ENCODE measurements around the gene FOXA3.

FOXA3 gene

GRCh38 chr19:45854167-45854778 is 9.9 kb upstream of the FOXA3 start:
- H3K9ac ChIP-seq (ENCODE audit: low read length): no peak overlapping the region
- no peaks in the 10 kb centered on the region for H3K27me3 ChIP-seq (ENCODE audit: insufficient read depth, low read length, poor library complexity)
- no peak overlapping the region for H2BK5ac ChIP-seq (ENCODE audit: low read length)
- H4K5ac ChIP-seq (ENCODE audit: low read length): no peak overlapping the region
- no peak for DNase-seq
- H3K4me1 ChIP-seq (ENCODE audit: control insufficient read depth, low read depth, low read length): no peaks in the 10 kb centered on the region
- H2AK5ac ChIP-seq (ENCODE audit: low read length): no peak overlapping the region
- WGBS (ENCODE audit: extremely low coverage, insufficient coverage, low lambda C conversion rate): no CpG with 5 or more reads among the region's 16 CpGs
- H4K8ac ChIP-seq (ENCODE audit: low read depth, low read length): no peak overlapping the region
- no peak overlapping the region for H2BK15ac ChIP-seq (replicated peaks; ENCODE audit: low read depth)
- peaks cover 21% of the 10 kb centered on the region for H3K36me3 ChIP-seq (ENCODE audit: control insufficient read depth, insufficient read depth, low read length)
- no peak overlapping the region for H3K4me2 ChIP-seq (ENCODE audit: low read length)
- peaks cover 12% of the 10 kb centered on the region for H3K79me1 ChIP-seq (ENCODE audit: low read length)
- H3K18ac ChIP-seq (ENCODE audit: low read length): no peak overlapping the region
- no peak overlapping the region for H3K23ac ChIP-seq (ENCODE audit: low read length)
- no peak overlapping the region for H3K27ac ChIP-seq (ENCODE audit: low read depth, low read length)
- peaks cover 14% of the 10 kb centered on the region for H3K79me2 ChIP-seq (ENCODE audit: control insufficient read depth, insufficient read depth, low read length)
- H3K4me3 ChIP-seq (ENCODE audit: low read length): no peak overlapping the region
- H2BK120ac ChIP-seq (ENCODE audit: low read depth, low read length): no peak overlapping the region
- H3K56ac ChIP-seq (ENCODE audit: low read length): no peak overlapping the region
- H3K4ac ChIP-seq (ENCODE audit: low read depth, low read length): no peak overlapping the region

GRCh38 chr19:45860359-45861259 is 3.5 kb upstream of the FOXA3 start:
- Histone ChIP-seq H3K9ac (ENCODE audit: low read length) (no peak overlapping the region), H3K4me1 (ENCODE audit: control insufficient read depth, low read depth, low read length) (peaks cover 2% of the 10 kb centered on the region), H3K23ac (ENCODE audit: low read length) (no peak overlapping the region), H3K36me3 (ENCODE audit: control insufficient read depth, insufficient read depth, low read length) (peaks cover 2% of the 10 kb centered on the region), H2BK120ac (ENCODE audit: low read depth, low read length) (no peak overlapping the region), H3K56ac (ENCODE audit: low read length) (no peak overlapping the region), H3K79me2 (ENCODE audit: control insufficient read depth, insufficient read depth, low read length) (peaks cover 41% of the 10 kb centered on the region), H3K18ac (ENCODE audit: low read length) (no peak overlapping the region), H3K4ac (ENCODE audit: low read depth, low read length) (no peak overlapping the region), H3K4me2 (ENCODE audit: low read length) (no peak overlapping the region), H2BK5ac (ENCODE audit: low read length) (no peak overlapping the region), H3K4me3 (ENCODE audit: low read length) (no peak overlapping the region), H3K79me1 (ENCODE audit: low read length) (peaks cover 16% of the 10 kb centered on the region), H2AK5ac (ENCODE audit: low read length) (no peak overlapping the region), H4K8ac (ENCODE audit: low read depth, low read length) (no peak overlapping the region), H2BK15ac (replicated peaks; ENCODE audit: low read depth) (no peak overlapping the region), H4K5ac (ENCODE audit: low read length) (no peak overlapping the region), H3K27me3 (ENCODE audit: insufficient read depth, low read length, poor library complexity) (no peaks in the 10 kb centered on the region), H3K27ac (ENCODE audit: low read depth, low read length) (no peak overlapping the region)
- WGBS (ENCODE audit: extremely low coverage, insufficient coverage, low lambda C conversion rate): no CpG with 5 or more reads among the region's 15 CpGs
- DNase-seq: no peak

GRCh38 chr19:45862271-45862563 is 1.9 kb upstream of the FOXA3 start:
- peak overlapping the region; percentile 6 for H2BK5ac ChIP-seq (ENCODE audit: low read length)
- no peak overlapping the region for H3K27ac ChIP-seq (ENCODE audit: low read depth, low read length)
- H4K5ac ChIP-seq (ENCODE audit: low read length): no peak overlapping the region
- H2BK15ac ChIP-seq (replicated peaks; ENCODE audit: low read depth): no peak overlapping the region
- H2AK5ac ChIP-seq (ENCODE audit: low read length): peak overlapping the region; percentile 59
- no peak overlapping the region for H3K18ac ChIP-seq (ENCODE audit: low read length)
- no peak overlapping the region for H4K8ac ChIP-seq (ENCODE audit: low read depth, low read length)
- H3K4me3 ChIP-seq (ENCODE audit: low read length): peak overlapping the region; percentile 99
- peak overlapping the region; percentile 97 for H3K56ac ChIP-seq (ENCODE audit: low read length)
- peak overlapping the region; percentile 86 for H3K9ac ChIP-seq (ENCODE audit: low read length)
- peak overlapping the region; percentile 83 for H3K4ac ChIP-seq (ENCODE audit: low read depth, low read length)
- H3K27me3 ChIP-seq (ENCODE audit: insufficient read depth, low read length, poor library complexity): no peaks in the 10 kb centered on the region
- H3K23ac ChIP-seq (ENCODE audit: low read length): no peak overlapping the region
- peaks cover 9% of the 10 kb centered on the region for H3K4me1 ChIP-seq (ENCODE audit: control insufficient read depth, low read depth, low read length)
- H3K79me2 ChIP-seq (ENCODE audit: control insufficient read depth, insufficient read depth, low read length): peaks cover 45% of the 10 kb centered on the region
- H3K79me1 ChIP-seq (ENCODE audit: low read length): peaks cover 16% of the 10 kb centered on the region
- peak overlapping the region; percentile 93 for H3K4me2 ChIP-seq (ENCODE audit: low read length)
- no peak overlapping the region for H2BK120ac ChIP-seq (ENCODE audit: low read depth, low read length)
- WGBS (ENCODE audit: extremely low coverage, insufficient coverage, low lambda C conversion rate): no CpG with 5 or more reads among the region's 11 CpGs
- peaks cover 2% of the 10 kb centered on the region for H3K36me3 ChIP-seq (ENCODE audit: control insufficient read depth, insufficient read depth, low read length)
- DNase-seq: no peak

DNA sequence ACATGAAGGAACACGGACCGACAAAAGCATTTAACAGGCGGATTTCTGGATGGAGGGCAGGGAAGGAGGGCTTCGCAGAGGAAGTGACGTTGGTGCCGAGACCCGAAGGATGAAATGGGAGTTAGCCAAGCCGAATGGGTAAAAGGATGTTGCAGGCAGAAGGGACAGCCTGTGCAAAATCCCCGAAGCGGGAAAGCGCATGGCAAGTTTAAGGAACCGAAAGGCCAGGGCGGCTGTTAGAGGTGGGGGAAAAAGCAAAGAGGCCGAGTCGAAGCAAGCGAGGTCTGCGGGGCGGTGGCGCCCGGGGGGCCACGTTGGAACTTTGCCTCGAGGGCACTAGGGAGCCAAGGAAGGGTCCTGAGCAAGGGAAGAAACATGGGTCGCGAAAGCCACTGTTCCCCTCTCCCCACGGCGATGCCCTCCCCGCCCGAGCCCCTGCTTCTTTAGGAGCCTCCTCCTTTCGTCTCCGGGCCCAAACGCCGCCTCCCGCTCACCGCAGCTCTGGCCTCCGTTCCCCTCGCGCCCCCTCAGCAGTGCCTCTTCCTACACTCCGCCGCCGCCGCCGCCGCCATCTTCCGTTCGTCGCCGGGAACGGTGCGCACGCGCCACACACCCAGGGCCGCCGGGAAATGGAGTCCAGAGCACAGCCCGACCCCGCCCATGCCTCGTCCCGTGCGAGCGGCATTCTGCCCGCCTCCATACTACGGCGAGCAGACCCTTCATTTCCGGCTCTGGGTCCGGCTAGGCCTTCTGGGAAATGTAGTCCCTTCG is 1.4 kb upstream of the FOXA3 start, which contains the start of gene SYMPK:
Gene SYMPK (minus strand): TSS at position 584 of the 771 bp plus-strand sequence. CDS start 8,652 bp downstream, outside the sequence.
- H2BK120ac ChIP-seq (ENCODE audit: low read depth, low read length): no peak within 1 kb of the TSS
- peak within 1 kb of the TSS; percentile 99 for H3K4me3 ChIP-seq (ENCODE audit: low read length)
- H4K8ac ChIP-seq (ENCODE audit: low read depth, low read length): no peak within 1 kb of the TSS
- H3K56ac ChIP-seq (ENCODE audit: low read length): peak within 1 kb of the TSS; percentile 97
- H3K4me1 ChIP-seq (ENCODE audit: control insufficient read depth, low read depth, low read length): peaks cover 9% of the 10 kb centered on the region
- H2BK5ac ChIP-seq (ENCODE audit: low read length): peak within 1 kb of the TSS; percentile 85
- H4K5ac ChIP-seq (ENCODE audit: low read length): no peak within 1 kb of the TSS
- peaks cover 46% of the 10 kb centered on the region for H3K79me2 ChIP-seq (ENCODE audit: control insufficient read depth, insufficient read depth, low read length)
- peak within 1 kb of the TSS; percentile 86 for H3K9ac ChIP-seq (ENCODE audit: low read length)
- peak within 1 kb of the TSS; percentile 82 for H3K27ac ChIP-seq (ENCODE audit: low read depth, low read length)
- peaks cover 16% of the 10 kb centered on the region for H3K79me1 ChIP-seq (ENCODE audit: low read length)
- peak within 1 kb of the TSS; percentile 97 for H3K18ac ChIP-seq (ENCODE audit: low read length)
- H3K4me2 ChIP-seq (ENCODE audit: low read length): peak within 1 kb of the TSS; percentile 93
- H3K27me3 ChIP-seq (ENCODE audit: insufficient read depth, low read length, poor library complexity): no peaks in the 10 kb centered on the region
- peak within 1 kb of the TSS; percentile 95 for H2AK5ac ChIP-seq (ENCODE audit: low read length)
- H3K23ac ChIP-seq (ENCODE audit: low read length): peak within 1 kb of the TSS; percentile 91
- H2BK15ac ChIP-seq (replicated peaks; ENCODE audit: low read depth): no peak within 1 kb of the TSS
- H3K4ac ChIP-seq (ENCODE audit: low read depth, low read length): peak within 1 kb of the TSS; percentile 83
- WGBS (ENCODE audit: extremely low coverage, insufficient coverage, low lambda C conversion rate): no CpG with 5 or more reads among the region's 65 CpGs
- peaks cover 2% of the 10 kb centered on the region for H3K36me3 ChIP-seq (ENCODE audit: control insufficient read depth, insufficient read depth, low read length)
- DNase-seq: peak; percentile 100

- Histone ChIP-seq H3K27ac (ENCODE audit: low read depth, low read length) (peak overlapping the region; percentile 23), H4K5ac (ENCODE audit: low read length) (no peak overlapping the region), H3K4me1 (ENCODE audit: control insufficient read depth, low read depth, low read length) (peaks cover 9% of the 10 kb centered on the region), H2BK15ac (replicated peaks; ENCODE audit: low read depth) (no peak overlapping the region), H3K27me3 (ENCODE audit: insufficient read depth, low read length, poor library complexity) (no peaks in the 10 kb centered on the region), H3K4me3 (ENCODE audit: low read length) (peak overlapping the region; percentile 27), H2AK5ac (ENCODE audit: low read length) (no peak overlapping the region), H3K23ac (ENCODE audit: low read length) (no peak overlapping the region), H3K56ac (ENCODE audit: low read length) (peak overlapping the region; percentile 73), H3K36me3 (ENCODE audit: control insufficient read depth, insufficient read depth, low read length) (no peaks in the 10 kb centered on the region), H4K8ac (ENCODE audit: low read depth, low read length) (no peak overlapping the region), H2BK120ac (ENCODE audit: low read depth, low read length) (no peak overlapping the region), H3K18ac (ENCODE audit: low read length) (peak overlapping the region; percentile 97), H3K4ac (ENCODE audit: low read depth, low read length) (no peak overlapping the region), H3K79me2 (ENCODE audit: control insufficient read depth, insufficient read depth, low read length) (peaks cover 46% of the 10 kb centered on the region), H3K4me2 (ENCODE audit: low read length) (peak overlapping the region; percentile 70), H2BK5ac (ENCODE audit: low read length) (no peak overlapping the region), H3K9ac (ENCODE audit: low read length) (peak overlapping the region; percentile 60), H3K79me1 (ENCODE audit: low read length) (peaks cover 14% of the 10 kb centered on the region)
- no peak for DNase-seq
- no CpG with 5 or more reads among the region's 22 CpGs for WGBS (ENCODE audit: extremely low coverage, insufficient coverage, low lambda C conversion rate)
These were observed 739 bp upstream of the FOXA3 start for GRCh38 chr19:45863335-45863839.

All from mesendoderm (in vitro differentiated cells).